Uterus (tissue), 4 donors: Measurements from ENCODE around the gene IGF1R. TPM values are rescaled to one million over a fixed set of nuclear protein-coding genes. Genes with fewer than 3 reads are reported as not detected.
"Not testable (repeated sequence)": the region's sequence is repeated elsewhere in the genome, so short reads cannot be mapped to it uniquely, and the experiment has no call there.

Experiments used
- DNase-seq, 2 donors: peaks; one replicate each; pipeline ENCODE4 v3.0.0-alpha.2; 2019 to 2020
- H3K27ac ChIP-seq, 2 donors: fragments of 200-600 bp; sonication (generic); 1 replicate in 1 of 2; 2 replicates in 1 of 2; pipeline ENCODE4 v1.5.1; 2016 to 2018
- H3K27me3 ChIP-seq, 2 donors: fragments of 200-600 bp; sonication (generic); one replicate each; pipeline ENCODE4 v1.5.1; 2018 to 2019; ENCODE audit warnings: control low read depth in 1 of 2
- H3K36me3 ChIP-seq, 2 donors: fragments of 200-600 bp; sonication (generic); one replicate each; pipeline ENCODE4 v1.5.1; 2019; ENCODE audit warnings: control low read depth in 1 of 2
- H3K4me1 ChIP-seq, 2 donors: fragments of 200-600 bp; sonication (generic); one replicate each; pipeline ENCODE4 v1.5.1; 2018 to 2019; ENCODE audit warnings: control low read depth in 1 of 2
- H3K4me3 ChIP-seq, 2 donors: fragments of 200-600 bp; sonication (generic); 1 replicate in 1 of 2; 2 replicates in 1 of 2; pipeline ENCODE4 v1.5.1; 2018 to 2019; ENCODE audit warnings: mild to moderate bottlenecking in 1 of 2
- H3K9me3 ChIP-seq, 2 donors: fragments of 200-600 bp; sonication (generic); one replicate each; pipeline ENCODE4 v1.5.1; 2019; ENCODE audit warnings: control low read depth in 1 of 2
- POLR2A ChIP-seq, 2 donors: fragments of 450-650 bp; IDR thresholded peaks; one replicate each; pipeline ENCODE4 v1.6.1; 2016; ENCODE audit warnings: antibody characterized with exemption in 2 of 2, mild to moderate bottlenecking in 1 of 2, moderate library complexity in 1 of 2
- intact Hi-C: fragments of 100-400 bp; cut with DNase I; formaldehyde crosslinking; loops from one replicate; pipeline ENCODE4 v1.15.1; 2023; ENCODE audit warnings: low total_unique reads
- total RNA-seq, 4 donors: library from RNA; depleted of rRNA in 3 of 4; stranded (reverse); fragments of >200 nt in 3 of 4; gene quantifications; one replicate each; pipeline versions ENCODE4 v1.1.0 to v1.2.4, GENCODE V29; 2014 to 2023
- TF ChIP-seq, protein P1 (sequence below), 4 experiments: fragments of 200-600 bp in 2 of 4; fragments of 450-650 bp in 2 of 4; sonication (generic) in 2 of 4; IDR thresholded peaks; one replicate each; pipeline ENCODE4 v1.5.1; 2016 to 2019; ENCODE audit warnings: antibody characterized with exemption in 4 of 4, mild to moderate bottlenecking in 2 of 4, moderate library complexity in 1 of 4
- donor health status: DM: yes; HTN: yes; CAD: no.

Gene IGF1R
- total RNA-seq, 4 donors from 2014 or later: 30.0 to 95.2 (median 57.5) TPM

GRCh38 chr15:98964466-98965133 is 316.3 kb downstream of the IGF1R start:
- Histone ChIP-seq H3K27me3 (no peaks in the 10 kb centered on the region), H3K4me3 (no peak overlapping the region), H3K36me3 (no peaks in the 10 kb centered on the region), H3K4me1 (no peaks in the 10 kb centered on the region), H3K9me3 (no peaks in the 10 kb centered on the region), H3K27ac (peak overlapping the region; percentile 17 to 19)
- no peak for DNase-seq
- TF ChIP-seq, protein P1, sequence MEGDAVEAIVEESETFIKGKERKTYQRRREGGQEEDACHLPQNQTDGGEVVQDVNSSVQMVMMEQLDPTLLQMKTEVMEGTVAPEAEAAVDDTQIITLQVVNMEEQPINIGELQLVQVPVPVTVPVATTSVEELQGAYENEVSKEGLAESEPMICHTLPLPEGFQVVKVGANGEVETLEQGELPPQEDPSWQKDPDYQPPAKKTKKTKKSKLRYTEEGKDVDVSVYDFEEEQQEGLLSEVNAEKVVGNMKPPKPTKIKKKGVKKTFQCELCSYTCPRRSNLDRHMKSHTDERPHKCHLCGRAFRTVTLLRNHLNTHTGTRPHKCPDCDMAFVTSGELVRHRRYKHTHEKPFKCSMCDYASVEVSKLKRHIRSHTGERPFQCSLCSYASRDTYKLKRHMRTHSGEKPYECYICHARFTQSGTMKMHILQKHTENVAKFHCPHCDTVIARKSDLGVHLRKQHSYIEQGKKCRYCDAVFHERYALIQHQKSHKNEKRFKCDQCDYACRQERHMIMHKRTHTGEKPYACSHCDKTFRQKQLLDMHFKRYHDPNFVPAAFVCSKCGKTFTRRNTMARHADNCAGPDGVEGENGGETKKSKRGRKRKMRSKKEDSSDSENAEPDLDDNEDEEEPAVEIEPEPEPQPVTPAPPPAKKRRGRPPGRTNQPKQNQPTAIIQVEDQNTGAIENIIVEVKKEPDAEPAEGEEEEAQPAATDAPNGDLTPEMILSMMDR (IDR thresholded peaks at IDR 0.05): no peak
- no peak for TF ChIP-seq POLR2A (IDR thresholded peaks at IDR 0.05)
- intact Hi-C loops: no loop called here

- H3K27ac ChIP-seq, H3K36me3 ChIP-seq, intact Hi-C loops, DNase-seq, H3K27me3 ChIP-seq, H3K4me1 ChIP-seq, H3K4me3 ChIP-seq, H3K9me3 ChIP-seq: not testable (repeated sequence)
These were observed 316.8 kb downstream of the IGF1R start for GRCh38 chr15:98965134-98965491.

- H3K4me1 ChIP-seq: no peaks in the 10 kb centered on the region
- no peaks in the 10 kb centered on the region for H3K9me3 ChIP-seq
- intact Hi-C loops: no loop called here
- TF ChIP-seq POLR2A (IDR thresholded peaks at IDR 0.05): no peak
- TF ChIP-seq, protein P1 (IDR thresholded peaks at IDR 0.05): no peak
- H3K27me3 ChIP-seq: no peaks in the 10 kb centered on the region
- H3K36me3 ChIP-seq: no peaks in the 10 kb centered on the region
- H3K4me3 ChIP-seq: no peak overlapping the region
- DNase-seq: no peak
- no peak overlapping the region for H3K27ac ChIP-seq
These were observed 317.3 kb downstream of the IGF1R start for GRCh38 chr15:98965597-98965996.

GRCh38 chr15:98966091-98966787 is 317.9 kb downstream of the IGF1R start:
- Histone ChIP-seq H3K4me3 (no peak overlapping the region), H3K27me3 (no peaks in the 10 kb centered on the region), H3K36me3 (no peaks in the 10 kb centered on the region), H3K4me1 (no peaks in the 10 kb centered on the region), H3K27ac (no peak overlapping the region), H3K9me3 (no peaks in the 10 kb centered on the region)
- DNase-seq: no peak
- intact Hi-C loops: no loop called here
- TF ChIP-seq POLR2A (IDR thresholded peaks at IDR 0.05): no peak
- TF ChIP-seq, protein P1 (IDR thresholded peaks at IDR 0.05): no peak

DNA sequence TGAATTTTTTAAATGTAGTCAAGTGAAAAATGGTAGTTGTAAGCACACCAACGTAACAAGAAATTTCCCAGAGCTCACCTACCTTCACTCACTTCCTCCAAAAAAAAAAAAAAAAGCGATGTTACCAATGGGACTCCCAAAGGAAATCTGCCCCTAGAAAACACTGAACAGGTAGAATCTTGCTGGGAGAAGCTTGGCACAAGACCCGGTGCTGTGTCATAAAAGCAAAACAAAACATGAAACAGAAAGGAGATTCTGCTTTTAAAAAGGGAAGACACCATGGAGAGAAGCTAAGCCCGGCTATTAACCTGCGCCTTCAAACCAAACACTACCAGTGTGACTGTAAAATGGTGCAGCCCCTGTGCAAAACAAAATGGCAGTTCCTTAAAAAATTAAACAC is 318.8 kb downstream of the IGF1R start:
- intact Hi-C loops: no loop called here
- Histone ChIP-seq H3K36me3 (no peaks in the 10 kb centered on the region), H3K27me3 (no peaks in the 10 kb centered on the region), H3K27ac (no peak overlapping the region), H3K4me1 (no peaks in the 10 kb centered on the region), H3K4me3 (no peak overlapping the region), H3K9me3 (no peaks in the 10 kb centered on the region)
- no peak for DNase-seq
- TF ChIP-seq POLR2A (IDR thresholded peaks at IDR 0.05): no peak
- TF ChIP-seq, protein P1 (IDR thresholded peaks at IDR 0.05): no peak
